IMR-90 (cell line): ENCODE results near the gene ITGAE. TPM values are rescaled to one million over a fixed set of nuclear protein-coding genes. Genes with fewer than 3 reads are reported as not detected.

Experiments used
- ATAC-seq: fragments of 200-7000 bp; cut with Tn5 transposase; 2 replicates; pipeline ENCODE4 v1.9.1; 2020; ENCODE audit warnings: low read depth, mild to moderate bottlenecking, moderate library complexity
- BruUV-seq: library from RNA; stranded (reverse); fragments of 400-500 nt; replicated peaks from 2 replicates; lab custom pipeline; 2021; lab: Mats Ljungman, UMichigan
- CTCF ChIA-PET: fragments of 300-600 bp; formaldehyde crosslinking; extraction: SDS; loops from one replicate; lab custom pipeline; 2021; ENCODE audit warnings: antibody characterized with exemption; lab: Yijun Ruan, JAX
- POLR2A ChIA-PET: fragments of 300-600 bp; sonication (Branson Sonifier 250); formaldehyde crosslinking; loops from one replicate; lab custom pipeline; 2022; ENCODE audit warnings: antibody characterized with exemption; ENCODE audit not compliant: unreplicated experiment; lab: Charles Lee
- DNase-seq: peaks from one replicate; pipeline ENCODE4 v3.0.0; 2013
- H2AFZ ChIP-seq: replicated peaks from 2 replicates; pipeline ENCODE3; 2013; ENCODE audit warnings: low read length, mild to moderate bottlenecking; ENCODE audit not compliant: poor library complexity
- H2AK5ac ChIP-seq: 2 replicates; pipeline ENCODE4 v1.6.1; 2013; ENCODE audit warnings: low read depth, low read length, inconsistent platforms
- H2AK9ac ChIP-seq: replicated peaks from 2 replicates; pipeline ENCODE3; 2013; ENCODE audit warnings: mild to moderate bottlenecking, low read depth, low read length, moderate library complexity; ENCODE audit not compliant: poor library complexity
- H2BK120ac ChIP-seq: 2 replicates; pipeline ENCODE4 v1.6.1; 2013; ENCODE audit warnings: low read depth, low read length, inconsistent platforms
- H2BK15ac ChIP-seq: 3 replicates; pipeline ENCODE4 v1.6.1; 2013; ENCODE audit warnings: low read depth, low read length, inconsistent platforms
- H2BK20ac ChIP-seq: 2 replicates; pipeline ENCODE4 v1.6.1; 2013; ENCODE audit warnings: low read depth, mild to moderate bottlenecking, inconsistent platforms, low read length, moderate library complexity
- H2BK5ac ChIP-seq: 2 replicates; pipeline ENCODE4 v1.6.1; 2013; ENCODE audit warnings: mild to moderate bottlenecking, low read depth, low read length, inconsistent platforms; ENCODE audit not compliant: poor library complexity, severe bottlenecking
- H3K14ac ChIP-seq: replicated peaks from 2 replicates; pipeline ENCODE4 v1.6.1; 2013; ENCODE audit warnings: low read depth, low read length, inconsistent platforms
- H3K18ac ChIP-seq: 2 replicates; pipeline ENCODE4 v1.6.1; 2013; ENCODE audit warnings: low read depth, low read length, control low read depth
- H3K23ac ChIP-seq: 2 replicates; pipeline ENCODE4 v1.6.1; 2013; ENCODE audit warnings: low read depth, low read length, inconsistent platforms
- H3K27ac ChIP-seq: 2 replicates; pipeline ENCODE4 v1.5.1; 2013; ENCODE audit warnings: mild to moderate bottlenecking, control low read depth, low read length; ENCODE audit not compliant: insufficient read depth
- H3K27me3 ChIP-seq: 2 replicates; pipeline ENCODE4 v1.6.1; 2013; ENCODE audit warnings: low read length; ENCODE audit not compliant: control insufficient read depth, insufficient read depth
- H3K36me3 ChIP-seq: 2 replicates; pipeline ENCODE4 v1.6.1; 2013; ENCODE audit warnings: low read length, mixed read lengths; ENCODE audit not compliant: control insufficient read depth, insufficient read depth
- H3K4ac ChIP-seq: 2 replicates; pipeline ENCODE4 v1.6.1; 2013; ENCODE audit warnings: low read depth, low read length, inconsistent platforms
- H3K4me1 ChIP-seq: 2 replicates; pipeline ENCODE4 v1.6.1; 2013; ENCODE audit warnings: low read length, mixed read lengths; ENCODE audit not compliant: control insufficient read depth, insufficient read depth
- H3K4me2 ChIP-seq: 2 replicates; pipeline ENCODE4 v1.6.1; 2013; ENCODE audit warnings: low read depth, mild to moderate bottlenecking, control low read depth, low read length, moderate library complexity
- H3K4me3 ChIP-seq: 2 replicates; pipeline ENCODE4 v1.5.1; 2013; ENCODE audit warnings: low read depth, mild to moderate bottlenecking, control low read depth, low read length, moderate library complexity; ENCODE audit not compliant: insufficient read depth
- H3K56ac ChIP-seq: 2 replicates; pipeline ENCODE4 v1.6.1; 2013; ENCODE audit warnings: low read length, inconsistent platforms; ENCODE audit not compliant: insufficient read depth; ENCODE audit errors: extremely low read depth
- H3K79me1 ChIP-seq, 2 experiments: 2 replicates each; pipeline ENCODE4 v1.6.1; 2013; ENCODE audit warnings: low read length in 2 of 2, inconsistent platforms in 1 of 2, low read depth in 1 of 2
- H3K9ac ChIP-seq: 2 replicates; pipeline ENCODE4 v1.6.1; 2013; ENCODE audit warnings: low read depth, low read length, control low read depth
- H3K9me1 ChIP-seq: 2 replicates; pipeline ENCODE4 v1.6.1; 2013; ENCODE audit warnings: low read length, inconsistent platforms; ENCODE audit not compliant: insufficient read depth
- H3K9me3 ChIP-seq: 2 replicates; pipeline ENCODE4 v1.6.1; 2013; ENCODE audit warnings: low read length; ENCODE audit not compliant: control insufficient read depth, insufficient read depth
- H4K20me1 ChIP-seq: 2 replicates; pipeline ENCODE4 v1.6.1; 2013; ENCODE audit warnings: low read length, inconsistent platforms; ENCODE audit not compliant: insufficient read depth
- H4K5ac ChIP-seq: 2 replicates; pipeline ENCODE4 v1.6.1; 2013; ENCODE audit warnings: mild to moderate bottlenecking, low read depth, low read length, control low read depth
- H4K8ac ChIP-seq, 2 experiments: 2 replicates each; pipeline ENCODE4 v1.6.1; 2013; ENCODE audit warnings: low read depth in 2 of 2, low read length in 2 of 2, control low read depth in 1 of 2, inconsistent platforms in 1 of 2
- H4K91ac ChIP-seq: 2 replicates; pipeline ENCODE4 v1.6.1; 2013; ENCODE audit warnings: low read depth, low read length, inconsistent platforms; ENCODE audit not compliant: insufficient read depth
- BHLHE40 ChIP-seq: fragments of 150-350 bp; IDR thresholded peaks from 2 replicates; pipeline ENCODE4 v1.6.1; 2016; ENCODE audit warnings: mild to moderate bottlenecking, low read depth, low read length
- CEBPB ChIP-seq: IDR thresholded peaks from 2 replicates; pipeline ENCODE4 v1.6.1; 2012; ENCODE audit warnings: low read depth, low read length, improper control_type of control experiment
- CHD1 ChIP-seq: IDR thresholded peaks from 2 replicates; pipeline ENCODE4 v1.6.1; 2012; ENCODE audit warnings: low read depth, low read length, improper control_type of control experiment
- CTCF ChIP-seq: conservative IDR thresholded peaks from 2 replicates; pipeline ENCODE4 v1.5.1; 2012; ENCODE audit warnings: mild to moderate bottlenecking, low read depth, low read length, improper control_type of control experiment
- ELK1 ChIP-seq: fragments of 150-350 bp; IDR thresholded peaks from 2 replicates; pipeline ENCODE4 v1.6.1; 2016; ENCODE audit warnings: low read depth, mild to moderate bottlenecking, low read length, moderate library complexity, borderline replicate concordance
- FOS ChIP-seq: fragments of 150-350 bp; IDR thresholded peaks from 2 replicates; pipeline ENCODE4 v1.6.1; 2016; ENCODE audit warnings: low read depth, low read length
- MAFK ChIP-seq: IDR thresholded peaks from 2 replicates; pipeline ENCODE4 v1.6.1; 2012; ENCODE audit warnings: low read depth, low read length, improper control_type of control experiment
- MAZ ChIP-seq: IDR thresholded peaks from 2 replicates; pipeline ENCODE4 v1.6.1; 2012; ENCODE audit warnings: low read depth, mild to moderate bottlenecking, low read length, improper control_type of control experiment, moderate library complexity, borderline replicate concordance
- MXI1 ChIP-seq: IDR thresholded peaks from 2 replicates; pipeline ENCODE4 v1.6.1; 2012; ENCODE audit warnings: low read depth, mild to moderate bottlenecking, low read length, moderate library complexity, borderline replicate concordance
- RAD21 ChIP-seq: IDR thresholded peaks from 2 replicates; pipeline ENCODE4 v1.6.1; 2012; ENCODE audit warnings: low read length, improper control_type of control experiment
- RCOR1 ChIP-seq: IDR thresholded peaks from 2 replicates; pipeline ENCODE4 v1.6.1; 2012; ENCODE audit warnings: mild to moderate bottlenecking, low read length, improper control_type of control experiment; ENCODE audit not compliant: insufficient replicate concordance
- RFX5 ChIP-seq: IDR thresholded peaks from 2 replicates; pipeline ENCODE4 v1.8.0; 2012; ENCODE audit warnings: low read depth, mild to moderate bottlenecking, low read length, moderate library complexity
- SMC3 ChIP-seq: fragments of 150-350 bp; IDR thresholded peaks from 2 replicates; pipeline ENCODE4 v1.6.1; 2016; ENCODE audit warnings: low read depth, mild to moderate bottlenecking, antibody characterized with exemption, low read length, moderate library complexity
- USF2 ChIP-seq: fragments of 150-350 bp; IDR thresholded peaks from 2 replicates; pipeline ENCODE4 v1.6.1; 2017; ENCODE audit warnings: mild to moderate bottlenecking, antibody characterized with exemption, low read length, low read depth
- WGBS, 2 experiments: methylation state at CpG; one replicate each; pipeline versions ENCODE4 v1.1.5 to v1.1.7; 2013; ENCODE audit warnings: missing lambda C conversion rate in 2 of 2; ENCODE audit not compliant: insufficient read length in 1 of 2; ENCODE audit errors: extremely low coverage in 2 of 2; 5-methylcytosine and 5-hydroxymethylcytosine counted together
- dilution Hi-C: fragments of 300-500 bp; cut with HindIII; formaldehyde crosslinking; loops from one replicate; pipeline ENCODE4 v1.14.3; 2018; ENCODE audit warnings: low sequenced_read_pairs; ENCODE audit not compliant: unreplicated experiment
- in situ Hi-C: fragments of 300-500 bp; cut with MboI; formaldehyde crosslinking; loops from 3 replicates; pipeline ENCODE4 v1.14.3; 2019; ENCODE audit warnings: low sequenced_read_pairs, inconsistent platforms, mixed read lengths
- intact Hi-C: fragments of 100-400 bp; cut with micrococcal nuclease; formaldehyde crosslinking; loops from 2 replicates; pipeline ENCODE4 v1.10.0; 2022
- polyA plus RNA-seq, 3 experiments: library from polyadenylated mRNA; depleted of rRNA; stranded (reverse); fragments of >200 nt; gene quantifications; 2 replicates each; pipeline ENCODE4 v1.2.3, GENCODE V29; 2012; ENCODE audit warnings: low replicate concordance in 1 of 3
- total RNA-seq: library from RNA; depleted of rRNA; stranded (reverse); fragments of >200 nt; gene quantifications from 2 replicates; pipeline ENCODE4 v1.2.3, GENCODE V29; 2012

The ITGAE gene
- total and polyA plus RNA-seq, 2 of the 4 experiments (the other 2 are of a cell fraction), result 54.1 to 60.8 TPM

- Histone ChIP-seq H3K27me3 (no peaks in the 10 kb centered on the region; the same call in 1 of the 2 replicates), H3K14ac (no peak overlapping the region), H3K23ac (no peak overlapping the region), H4K20me1 (no peaks in the 10 kb centered on the region), H3K9ac (no peak overlapping the region), H3K4me2 (no peak overlapping the region), H3K9me1 (peaks cover 4% of the 10 kb centered on the region; the same call in 1 of the 2 replicates), H3K56ac (no peak overlapping the region), H3K4me1 (peaks cover 9% of the 10 kb centered on the region; the same call in 1 of the 2 replicates), H2BK120ac (peak overlapping the region; percentile 72), H3K18ac (no peak overlapping the region; the same call in 1 of the 2 replicates), H2AFZ (no peak overlapping the region), H3K4ac (peak overlapping the region; percentile 65), H2BK5ac (no peak overlapping the region), H3K36me3 (no peaks in the 10 kb centered on the region), H3K9me3 (peaks cover 3% of the 10 kb centered on the region), H4K91ac (no peak overlapping the region; the same call in 1 of the 2 replicates), H2BK20ac (0 out of 2 replicates have a peak overlapping the region, but pooled peaks have one; percentile 10), H3K79me1 (no peaks in the 10 kb centered on the region), H4K5ac (no peak overlapping the region), H4K8ac (no peak overlapping the region), H3K27ac (no peak overlapping the region), H3K4me3 (no peak overlapping the region), H2AK5ac (peak overlapping the region; percentile 79; the same call in 1 of the 2 replicates), H2BK15ac (peak overlapping the region; percentile 89; the same call in 2 of the 3 replicates), H2AK9ac (peak overlapping the region; percentile 78)
- intact Hi-C loops, result no loop called here
- dilution Hi-C loops, result no loop called here
- ChIA-PET CTCF (no interaction called here), POLR2A (no interaction called here)
- WGBS, 2 experiments, result 66% methylated on average over 9 of the region's 12 CpGs; no CpG with 5 or more reads in 1 of the 2 experiments
- TF ChIP-seq BHLHE40 (no peak), CTCF (no peak), RCOR1 (no peak), MAFK (no peak), MXI1 (no peak), RAD21 (no peak), ELK1 (no peak), USF2 (no peak), RFX5 (no peak), SMC3 (no peak), FOS (no peak), CHD1 (no peak), MAZ (no peak), CEBPB (no peak)
- DNase-seq (no peak), ATAC-seq (no peak)
- in situ Hi-C loops, result no loop called here
- no TSS peak for BruUV-seq
Measured at GRCh38 chr17:3772764-3773163, 28.2 kb downstream of the ITGAE start.
